Ascending aorta (tissue), 2 donors: ENCODE data around the gene ATIC. TPM values are rescaled to one million over a fixed set of nuclear protein-coding genes. Genes with fewer than 3 reads are reported as not detected.
A peak's percentile ranks its signal among the peaks of the same experiment; 100 is the strongest.

Source experiments
- DNase-seq, 2 donors: peaks; one replicate each; pipeline ENCODE4 v3.0.0-alpha.2; 2019; ENCODE audit warnings: low spot score in 2 of 2
- H3K27ac ChIP-seq, 2 donors: fragments of 200-600 bp; sonication (generic); one replicate each; pipeline ENCODE4 v1.5.1; 2016 to 2017; ENCODE audit warnings: mild to moderate bottlenecking in 1 of 2
- H3K27me3 ChIP-seq: fragments of 200-600 bp; sonication (generic); one replicate; pipeline ENCODE4 v1.5.1; 2017
- H3K36me3 ChIP-seq, 2 donors: fragments of 200-600 bp; sonication (generic); one replicate each; pipeline ENCODE4 v1.5.1; 2016
- H3K4me1 ChIP-seq, 2 donors: fragments of 200-600 bp; sonication (generic); one replicate each; pipeline ENCODE4 v1.5.1; 2016 to 2017; ENCODE audit warnings: mild to moderate bottlenecking in 1 of 2
- H3K4me3 ChIP-seq, 2 donors: fragments of 200-600 bp; sonication (generic); one replicate each; pipeline ENCODE4 v1.5.1; 2016 to 2017; ENCODE audit warnings: mild to moderate bottlenecking in 1 of 2
- H3K9me3 ChIP-seq, 2 donors: fragments of 200-600 bp; sonication (generic); one replicate each; pipeline ENCODE4 v1.5.1; 2016
- CTCF ChIP-seq, 3 experiments: fragments of 200-600 bp in 2 of 3; fragments of 450-650 bp in 1 of 3; sonication (generic) in 2 of 3; IDR thresholded peaks; one replicate each; pipeline ENCODE4 v1.5.1; 2016 to 2019; ENCODE audit warnings: antibody characterized with exemption in 3 of 3, mild to moderate bottlenecking in 1 of 3, moderate library complexity in 1 of 3
- intact Hi-C: fragments of 100-400 bp; cut with DNase I; formaldehyde crosslinking; loops from one replicate; pipeline ENCODE4 v1.15.1; 2023
- total RNA-seq: library from RNA; depleted of rRNA; stranded (reverse); fragments of >200 nt; gene quantifications from one replicate; pipeline ENCODE4 v1.1.0, GENCODE V29; 2016

Gene ATIC
- total RNA-seq, 1 donor from 2014 or later = 8.9 TPM

GRCh38 chr2:215370112-215370965, 58.5 kb downstream of the ATIC start:
- intact Hi-C loops = no loop called here
- Histone ChIP-seq H3K27ac (no peak overlapping the region), H3K27me3 (no peaks in the 10 kb centered on the region), H3K4me3 (no peak overlapping the region), H3K4me1 (no peaks in the 10 kb centered on the region), H3K9me3 (no peaks in the 10 kb centered on the region), H3K36me3 (peaks cover 92 to 94% of the 10 kb centered on the region in 2 donors)
- no peak for TF ChIP-seq CTCF (IDR thresholded peaks at IDR 0.05)
- DNase-seq = no peak

- no peak for TF ChIP-seq CTCF (IDR thresholded peaks at IDR 0.05)
- Histone ChIP-seq H3K36me3 (peaks cover 92 to 94% of the 10 kb centered on the region in 2 donors), H3K4me3 (no peak overlapping the region)
Observed at GRCh38 chr2:215371915-215372897, 60.3 kb downstream of the ATIC start.

GRCh38 chr2:215372968-215373649, 61.2 kb downstream of the ATIC start:
- H3K4me1 ChIP-seq = no peaks in the 10 kb centered on the region
- peaks cover 93 to 94% of the 10 kb centered on the region in 2 donors for H3K36me3 ChIP-seq
- no peak overlapping the region for H3K4me3 ChIP-seq
- intact Hi-C loops = no loop called here
- H3K9me3 ChIP-seq = no peaks in the 10 kb centered on the region
- TF ChIP-seq CTCF (IDR thresholded peaks at IDR 0.05) = no peak
- no peaks in the 10 kb centered on the region for H3K27me3 ChIP-seq
- no peak for DNase-seq
- H3K27ac ChIP-seq = no peak overlapping the region

More at GRCh38 chr2:215371915-215372897, 60.3 kb downstream of the ATIC start:
- Histone ChIP-seq H3K9me3 (no peaks in the 10 kb centered on the region), H3K27me3 (no peaks in the 10 kb centered on the region), H3K4me1 (no peaks in the 10 kb centered on the region), H3K27ac (peak overlapping the region in 1 of 2 donors; percentile 16)
- intact Hi-C loops = no loop called here
- no peak for DNase-seq

- TF ChIP-seq CTCF (IDR thresholded peaks at IDR 0.05) = no peak
- DNase-seq = no peak
- Histone ChIP-seq H3K4me1 (no peaks in the 10 kb centered on the region), H3K4me3 (no peak overlapping the region), H3K9me3 (no peaks in the 10 kb centered on the region), H3K27me3 (no peaks in the 10 kb centered on the region), H3K27ac (no peak overlapping the region), H3K36me3 (peaks cover 94 to 96% of the 10 kb centered on the region in 2 donors)
- intact Hi-C loops = no loop called here
Observed at GRCh38 chr2:215374002-215374401, 62.1 kb downstream of the ATIC start.
